Heart right ventricle (tissue), 16 donors: ENCODE measurements around the gene KRTCAP3. TPM values are rescaled to one million over a fixed set of nuclear protein-coding genes. Genes with fewer than 3 reads are reported as not detected.

ENCODE experiments used
- ATAC-seq, 8 donors: fragments of 200-7000 bp; cut with Tn5 transposase; one replicate each; pipeline ENCODE4 v1.9.1; 2020; ENCODE audit warnings: mild to moderate bottlenecking in 8 of 8, moderate library complexity in 8 of 8, moderate number of reproducible peaks in 1 of 8
- DNase-seq, 2 donors: peaks; one replicate each; pipeline ENCODE4 v3.0.0-alpha.2; 2020
- H3K27ac ChIP-seq, 10 donors: fragments of 200-600 bp; sonication (generic) in 2 of 10; one replicate each; pipeline versions ENCODE4 v1.5.0 to v1.8.0; 2020 to 2022; ENCODE audit warnings: mild to moderate bottlenecking in 3 of 10
- H3K27me3 ChIP-seq, 7 donors: fragments of 200-600 bp; one replicate each; pipeline ENCODE4 v1.8.0; 2021 to 2022; ENCODE audit warnings: mild to moderate bottlenecking in 2 of 7
- H3K36me3 ChIP-seq, 9 donors: fragments of 200-600 bp; sonication (generic) in 1 of 9; one replicate each; pipeline versions ENCODE4 v1.5.0 to v1.8.0; 2020 to 2022; ENCODE audit warnings: mild to moderate bottlenecking in 2 of 9
- H3K4me1 ChIP-seq, 9 donors: fragments of 200-600 bp; sonication (generic) in 1 of 9; one replicate each; pipeline versions ENCODE4 v1.5.0 to v1.8.0; 2020 to 2022; ENCODE audit warnings: mild to moderate bottlenecking in 4 of 9
- H3K4me3 ChIP-seq, 10 donors: fragments of 200-600 bp; sonication (generic) in 2 of 10; one replicate each; pipeline versions ENCODE4 v1.5.0 to v1.8.0; 2020 to 2022; ENCODE audit warnings: mild to moderate bottlenecking in 7 of 10, moderate library complexity in 2 of 10
- H3K9me3 ChIP-seq, 11 donors: fragments of 200-600 bp in 10 of 11; sonication (generic) in 2 of 11; one replicate each; pipeline versions ENCODE4 v1.5.0 to v1.8.0; 2013 to 2022; ENCODE audit warnings: mild to moderate bottlenecking in 2 of 11, control low read depth in 1 of 11, moderate library complexity in 1 of 11
- WGBS, 2 donors: extraction: QIAGEN DNeasy Blood & Tissue Kit; methylation state at CpG; one replicate each; pipeline ENCODE4 v1.1.7; 2013; ENCODE audit warnings: inconsistent platforms in 1 of 2; 5-methylcytosine and 5-hydroxymethylcytosine counted together
- intact Hi-C, 10 donors: fragments of 100-400 bp; cut with DNase I; formaldehyde crosslinking; loops; one replicate each; pipeline versions ENCODE4 v1.11.1 to v1.14.2; 2022
- polyA plus RNA-seq, 2 donors: library from polyadenylated mRNA; stranded (reverse); fragments of 200-250 nt; gene quantifications; one replicate each; pipeline ENCODE4 v1.2.3, GENCODE V29; 2013
- total RNA-seq, 10 donors: library from RNA; stranded (reverse); fragmentation: NEBNext Ultra II Directional in 3 of 10; extraction: Animal tissue kit (Norgen Biotek cat#: 25700) in 3 of 10; gene quantifications; one replicate each; pipeline versions ENCODE4 v1.2.1 to v1.2.4, GENCODE V29; 2021 to 2023
- TF ChIP-seq, protein P1 (sequence below), 9 donors: fragments of 200-600 bp; sonication (generic) in 2 of 9; IDR thresholded peaks; one replicate each; pipeline versions ENCODE4 v1.5.0 to v1.8.0; 2021 to 2022; ENCODE audit warnings: antibody characterized with exemption in 9 of 9, mild to moderate bottlenecking in 5 of 9, moderate library complexity in 1 of 9
- donor health status: Arrhythmogenic right ventricular cardiomyopathy.
- donor health status: ischemic (EF 13 %, LVEDD 7.1; RV severe dilation, severe dysfunction).
- donor health status: healthy with polysubstance abuse.
- donor health status: DM: no; HTN: yes; CAD: no.
- donor health status: DM: no; HTN: no; CAD: no.
- donor health status: ischemic (EF 25% LVEDD 6.9; RV normal size, moderate dysfunction).
- donor health status: ischemic (EF 25% LVEDD 5.7; RV mildly dilated, moderate dysfunction).
- donor health status: healthy.
- donor health status: DM: yes; HTN: yes; CAD: no.
- donor health status: Ischemic cardiomyopathy.
- donor health status: ischemic (EF 35%, LVEDD 5.7; RV mildly dilated, moderate dysfunction).
- donor health status: nonischemic (EF 11% LVEDD 7.7; RV severe dilation, severe dysfunction).
- donor health status: DM: yes; HTN: yes; CAD: no.
- donor health status: PGD.
- donor health status: ischemic (EF 29% LVEDD 5.4; RV normal size, mild dysfunction).
- donor health status: nonischemic (EF 23%, LVEDD 6.1; RV moderate dilation, normal function).

The KRTCAP3 gene
- total and polyA plus RNA-seq, 12 donors, result 0.23 to 0.85 (median 0.51) TPM; not detected in 4

DNA sequence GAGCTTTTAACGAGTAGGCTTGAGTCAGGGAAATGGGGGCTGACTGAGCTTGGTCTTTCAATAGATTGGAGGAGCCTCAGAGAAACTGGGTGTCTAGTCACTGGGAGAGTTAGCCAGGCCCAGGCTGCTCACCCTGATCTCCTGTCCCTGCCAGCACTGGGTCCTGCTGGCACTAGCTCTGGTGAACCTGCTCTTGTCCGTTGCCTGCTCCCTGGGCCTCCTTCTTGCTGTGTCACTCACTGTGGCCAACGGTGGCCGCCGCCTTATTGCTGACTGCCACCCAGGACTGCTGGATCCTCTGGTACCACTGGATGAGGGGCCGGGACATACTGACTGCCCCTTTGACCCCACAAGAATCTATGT lies 720 bp downstream of the KRTCAP3 start:
- Histone ChIP-seq H3K27me3 (no peaks in the 10 kb centered on the region), H3K36me3 (peaks cover 0 to 96% (median 42%) of the 10 kb centered on the region in 9 donors), H3K9me3 (no peaks in the 10 kb centered on the region), H3K4me1 (peaks cover 0 to 8% (median 0%) of the 10 kb centered on the region in 9 donors), H3K27ac (peak overlapping the region in 1 of 10 donors; percentile 45), H3K4me3 (no peak overlapping the region)
- DNase-seq (no peak), ATAC-seq (peak in 5 of 8 donors; percentile 17 to 49 (median 25))
- TF ChIP-seq, protein P1, sequence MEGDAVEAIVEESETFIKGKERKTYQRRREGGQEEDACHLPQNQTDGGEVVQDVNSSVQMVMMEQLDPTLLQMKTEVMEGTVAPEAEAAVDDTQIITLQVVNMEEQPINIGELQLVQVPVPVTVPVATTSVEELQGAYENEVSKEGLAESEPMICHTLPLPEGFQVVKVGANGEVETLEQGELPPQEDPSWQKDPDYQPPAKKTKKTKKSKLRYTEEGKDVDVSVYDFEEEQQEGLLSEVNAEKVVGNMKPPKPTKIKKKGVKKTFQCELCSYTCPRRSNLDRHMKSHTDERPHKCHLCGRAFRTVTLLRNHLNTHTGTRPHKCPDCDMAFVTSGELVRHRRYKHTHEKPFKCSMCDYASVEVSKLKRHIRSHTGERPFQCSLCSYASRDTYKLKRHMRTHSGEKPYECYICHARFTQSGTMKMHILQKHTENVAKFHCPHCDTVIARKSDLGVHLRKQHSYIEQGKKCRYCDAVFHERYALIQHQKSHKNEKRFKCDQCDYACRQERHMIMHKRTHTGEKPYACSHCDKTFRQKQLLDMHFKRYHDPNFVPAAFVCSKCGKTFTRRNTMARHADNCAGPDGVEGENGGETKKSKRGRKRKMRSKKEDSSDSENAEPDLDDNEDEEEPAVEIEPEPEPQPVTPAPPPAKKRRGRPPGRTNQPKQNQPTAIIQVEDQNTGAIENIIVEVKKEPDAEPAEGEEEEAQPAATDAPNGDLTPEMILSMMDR (IDR thresholded peaks at IDR 0.05), result no peak
- intact Hi-C loops, result no loop called here
- 78 to 83% methylated on average over 6 of the region's 6 CpGs for WGBS, 2 donors

DNA sequence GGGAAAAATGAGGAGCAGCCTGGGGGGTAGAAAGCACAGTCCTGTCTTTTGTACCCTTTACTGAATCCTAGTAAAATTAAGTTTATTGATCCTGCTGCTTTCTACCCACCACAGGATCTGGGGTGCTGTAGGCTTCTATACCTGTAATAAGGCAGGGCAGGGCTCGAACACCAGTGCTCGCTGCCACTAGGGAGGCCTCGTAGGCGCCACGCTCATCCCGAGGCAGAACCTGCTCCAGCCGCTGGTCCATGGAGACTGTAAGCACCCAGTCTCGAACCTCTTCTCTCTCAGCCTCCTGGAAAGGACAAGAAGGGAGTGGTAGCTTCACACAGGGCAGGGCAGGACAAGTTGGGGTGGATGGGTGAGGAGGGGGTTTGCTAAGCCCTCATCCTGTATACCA lies 3.0 kb downstream of the KRTCAP3 start:
- ATAC-seq (no peak), DNase-seq (no peak)
- no peaks in the 10 kb centered on the region for H3K9me3 ChIP-seq
- no peak overlapping the region for H3K27ac ChIP-seq
- H3K27me3 ChIP-seq, result no peaks in the 10 kb centered on the region
- H3K4me1 ChIP-seq, result peaks cover 0 to 8% (median 0%) of the 10 kb centered on the region in 9 donors
- WGBS, 2 donors, result 93 to 96% methylated on average over 8 of the region's 8 CpGs
- no peak overlapping the region for H3K4me3 ChIP-seq
- intact Hi-C loops, result no loop called here
- TF ChIP-seq, protein P1 (IDR thresholded peaks at IDR 0.05), result no peak
- peaks cover 0 to 96% (median 37%) of the 10 kb centered on the region in 9 donors for H3K36me3 ChIP-seq

DNA sequence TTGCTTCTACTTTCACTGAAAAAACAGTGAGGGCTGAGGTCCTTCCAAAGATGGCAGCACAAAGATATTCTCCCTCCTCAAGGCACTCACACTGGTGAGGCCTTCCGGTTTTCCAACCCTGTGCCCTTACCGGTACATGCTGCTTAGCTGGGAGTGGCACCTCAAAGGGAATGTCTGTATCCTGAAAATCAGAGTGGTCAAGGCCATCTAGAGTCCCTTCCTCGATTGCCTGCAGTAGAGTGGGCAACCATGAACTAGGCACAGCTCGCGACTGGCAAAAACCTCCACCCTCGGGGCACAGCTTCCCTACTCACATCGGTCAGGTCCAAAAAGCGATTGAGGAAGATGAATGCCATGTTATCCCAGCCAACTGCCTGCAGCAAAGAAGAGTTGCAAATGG lies 3.4 kb downstream of the KRTCAP3 start:
- no peaks in the 10 kb centered on the region for H3K27me3 ChIP-seq
- no peaks in the 10 kb centered on the region for H3K9me3 ChIP-seq
- ATAC-seq (no peak), DNase-seq (no peak)
- peaks cover 0 to 8% (median 0%) of the 10 kb centered on the region in 9 donors for H3K4me1 ChIP-seq
- peaks cover 0 to 96% (median 36%) of the 10 kb centered on the region in 9 donors for H3K36me3 ChIP-seq
- WGBS, 2 donors, result 92 to 94% methylated on average over 8 of the region's 8 CpGs
- intact Hi-C loops, result no loop called here
- H3K27ac ChIP-seq, result no peak overlapping the region
- TF ChIP-seq, protein P1 (IDR thresholded peaks at IDR 0.05), result no peak
- no peak overlapping the region for H3K4me3 ChIP-seq

DNA sequence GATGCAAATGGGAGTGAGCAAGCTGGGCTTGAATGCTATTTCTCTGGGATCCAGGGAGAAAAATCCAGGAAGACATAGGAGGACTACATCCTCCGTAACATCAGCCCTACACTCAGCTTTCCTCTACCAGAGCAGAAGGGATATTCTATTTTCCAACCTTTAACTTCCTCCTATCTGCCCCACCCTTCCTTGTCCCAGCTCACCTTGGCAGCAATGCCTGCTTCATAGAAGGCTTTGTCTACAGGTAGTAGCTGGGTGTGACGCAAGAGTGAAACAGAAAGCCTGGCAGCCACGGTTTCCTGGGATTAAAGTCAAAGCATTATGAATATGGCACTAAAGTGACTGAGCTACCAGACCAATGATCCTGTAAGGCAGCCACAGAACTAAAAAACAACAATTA lies 3.9 kb downstream of the KRTCAP3 start:
- no peaks in the 10 kb centered on the region for H3K9me3 ChIP-seq
- H3K27me3 ChIP-seq, result no peaks in the 10 kb centered on the region
- 75 to 87% methylated on average over 3 of the region's 3 CpGs for WGBS, 2 donors
- TF ChIP-seq, protein P1 (IDR thresholded peaks at IDR 0.05), result no peak
- DNase-seq, result no peak
- H3K4me1 ChIP-seq, result peaks cover 0 to 8% (median 0%) of the 10 kb centered on the region in 9 donors
- H3K27ac ChIP-seq, result no peak overlapping the region
- intact Hi-C loops, result no loop called here
- no peak for ATAC-seq
- H3K4me3 ChIP-seq, result no peak overlapping the region
- peaks cover 0 to 96% (median 32%) of the 10 kb centered on the region in 9 donors for H3K36me3 ChIP-seq
